ENCODE data around the gene PDE1A. TPM values are rescaled to one million over a fixed set of nuclear protein-coding genes. Genes with fewer than 3 reads are reported as not detected.

Gene PDE1A
- total and polyA plus RNA-seq, 4 donors: 1.0 to 11.8 (median 3.6) TPM

DNA sequence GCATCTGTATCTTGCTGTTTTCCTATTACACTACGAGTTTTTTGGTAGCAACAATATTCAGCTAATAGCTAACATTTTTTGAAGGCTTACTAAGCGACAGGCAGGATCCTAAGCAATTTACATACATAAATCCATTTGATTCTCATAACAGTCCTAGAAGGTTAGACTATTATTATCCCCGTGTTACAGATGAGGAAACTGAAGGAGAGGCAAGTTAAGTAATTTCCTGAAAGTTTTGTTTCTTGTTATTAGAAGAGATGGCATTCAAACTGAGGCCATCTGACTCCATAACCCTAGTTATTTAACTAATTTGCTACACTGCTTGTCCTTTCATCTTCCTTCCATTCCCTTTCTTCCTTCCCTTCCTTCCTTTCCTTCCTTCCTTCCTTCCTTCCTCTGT lies 68.2 kb downstream of the PDE1A start:
- no peak overlapping the region for H3K4me3 ChIP-seq
- DNase-seq (no peak), ATAC-seq (ENCODE audit: insufficient read depth, low FRiP score) (no peak)
- H3K9ac ChIP-seq (ENCODE audit: insufficient read depth in 1 of 2, low read length in 2 of 2): no peak overlapping the region
- no peaks in the 10 kb centered on the region for H3K27me3 ChIP-seq (ENCODE audit: control insufficient read depth in 3 of 3, insufficient read depth in 3 of 3, low read length in 2 of 3)
- TF ChIP-seq, protein P1, sequence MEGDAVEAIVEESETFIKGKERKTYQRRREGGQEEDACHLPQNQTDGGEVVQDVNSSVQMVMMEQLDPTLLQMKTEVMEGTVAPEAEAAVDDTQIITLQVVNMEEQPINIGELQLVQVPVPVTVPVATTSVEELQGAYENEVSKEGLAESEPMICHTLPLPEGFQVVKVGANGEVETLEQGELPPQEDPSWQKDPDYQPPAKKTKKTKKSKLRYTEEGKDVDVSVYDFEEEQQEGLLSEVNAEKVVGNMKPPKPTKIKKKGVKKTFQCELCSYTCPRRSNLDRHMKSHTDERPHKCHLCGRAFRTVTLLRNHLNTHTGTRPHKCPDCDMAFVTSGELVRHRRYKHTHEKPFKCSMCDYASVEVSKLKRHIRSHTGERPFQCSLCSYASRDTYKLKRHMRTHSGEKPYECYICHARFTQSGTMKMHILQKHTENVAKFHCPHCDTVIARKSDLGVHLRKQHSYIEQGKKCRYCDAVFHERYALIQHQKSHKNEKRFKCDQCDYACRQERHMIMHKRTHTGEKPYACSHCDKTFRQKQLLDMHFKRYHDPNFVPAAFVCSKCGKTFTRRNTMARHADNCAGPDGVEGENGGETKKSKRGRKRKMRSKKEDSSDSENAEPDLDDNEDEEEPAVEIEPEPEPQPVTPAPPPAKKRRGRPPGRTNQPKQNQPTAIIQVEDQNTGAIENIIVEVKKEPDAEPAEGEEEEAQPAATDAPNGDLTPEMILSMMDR (IDR thresholded peaks at IDR 0.05; ENCODE audit: control extremely low read depth, extremely low read depth): no peak
- no peaks in the 10 kb centered on the region for H3K9me3 ChIP-seq (ENCODE audit: control insufficient read depth in 4 of 4, insufficient read depth in 3 of 4, low read length in 3 of 4)
- 77 to 78% methylated on average over 3 of the region's 3 CpGs for WGBS, 2 donors
- H3K36me3 ChIP-seq (ENCODE audit: control insufficient read depth in 4 of 4, insufficient read depth in 4 of 4, low read length in 4 of 4): no peaks in the 10 kb centered on the region
- H3K4me1 ChIP-seq (ENCODE audit: control insufficient read depth in 5 of 5, insufficient read depth in 5 of 5, low read length in 5 of 5): peaks cover 0 to 15% (median 0%) of the 10 kb centered on the region in 5 donors
- H3K27ac ChIP-seq (ENCODE audit: low read depth in 1 of 2, low read length in 1 of 2): no peak overlapping the region

DNA sequence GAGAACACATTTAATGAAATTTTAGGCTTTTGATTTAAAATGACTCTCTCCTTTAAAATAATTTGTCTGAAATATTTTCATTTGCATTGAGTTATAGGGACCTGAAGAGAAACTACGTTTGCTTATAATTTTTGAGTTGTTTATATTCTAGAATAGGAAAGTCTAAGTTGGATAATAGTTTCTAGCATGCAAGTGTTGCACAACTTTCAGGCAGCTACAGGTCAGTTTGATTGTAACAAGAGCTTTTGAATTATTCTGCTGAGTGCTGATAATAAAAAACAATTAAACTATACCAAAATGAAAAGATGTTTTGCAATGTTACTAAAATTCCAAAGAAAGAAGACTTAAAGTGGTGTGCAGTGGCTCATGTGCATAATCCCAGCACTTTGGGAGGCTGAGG lies 71.0 kb downstream of the PDE1A start:
- Histone ChIP-seq H3K4me3 (no peak overlapping the region), H3K4me1 (ENCODE audit: control insufficient read depth in 5 of 5, insufficient read depth in 5 of 5, low read length in 5 of 5) (peaks cover 0 to 15% (median 0%) of the 10 kb centered on the region in 5 donors), H3K9me3 (ENCODE audit: control insufficient read depth in 4 of 4, insufficient read depth in 3 of 4, low read length in 3 of 4) (peaks cover 0 to 2% (median 0%) of the 10 kb centered on the region in 4 donors), H3K27me3 (ENCODE audit: control insufficient read depth in 3 of 3, insufficient read depth in 3 of 3, low read length in 2 of 3) (peaks cover 0 to 4% (median 0%) of the 10 kb centered on the region in 3 donors), H3K9ac (ENCODE audit: insufficient read depth in 1 of 2, low read length in 2 of 2) (no peak overlapping the region), H3K36me3 (ENCODE audit: control insufficient read depth in 4 of 4, insufficient read depth in 4 of 4, low read length in 4 of 4) (no peaks in the 10 kb centered on the region), H3K27ac (ENCODE audit: low read depth in 1 of 2, low read length in 1 of 2) (no peak overlapping the region)
- DNase-seq: no peak
- TF ChIP-seq, protein P1 (IDR thresholded peaks at IDR 0.05; ENCODE audit: control extremely low read depth, extremely low read depth): no peak
- 46 to 71% methylated on average over 1 of the region's 1 CpG for WGBS, 2 donors
- ATAC-seq (ENCODE audit: insufficient read depth, low FRiP score): no peak

DNA sequence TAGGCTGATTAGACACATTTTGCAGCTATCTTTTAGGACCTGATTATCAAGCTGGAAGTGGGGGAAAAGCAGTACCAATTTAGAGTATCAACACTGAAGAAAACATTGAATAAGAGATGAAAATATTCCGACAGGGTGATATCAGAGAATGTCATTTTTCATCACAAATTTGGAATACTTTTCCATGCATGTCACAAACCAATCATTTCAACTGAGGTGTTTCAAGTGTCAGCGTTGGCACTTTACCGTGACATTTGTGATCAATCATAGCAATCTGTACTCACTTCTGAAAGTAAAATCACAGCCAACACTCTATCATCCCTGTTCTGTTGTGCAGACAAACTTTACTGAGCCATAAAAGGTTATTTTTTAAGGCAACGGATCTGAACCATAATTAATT lies 75.4 kb downstream of the PDE1A start:
- TF ChIP-seq, protein P1 (IDR thresholded peaks at IDR 0.05; ENCODE audit: control extremely low read depth, extremely low read depth): no peak
- no peak overlapping the region for H3K27ac ChIP-seq (ENCODE audit: low read depth in 1 of 2, low read length in 1 of 2)
- peaks cover 0 to 4% (median 0%) of the 10 kb centered on the region in 3 donors for H3K27me3 ChIP-seq (ENCODE audit: control insufficient read depth in 3 of 3, insufficient read depth in 3 of 3, low read length in 2 of 3)
- WGBS, 2 donors: 93 to 94% methylated on average over 4 of the region's 4 CpGs
- H3K36me3 ChIP-seq (ENCODE audit: control insufficient read depth in 4 of 4, insufficient read depth in 4 of 4, low read length in 4 of 4): no peaks in the 10 kb centered on the region
- H3K4me1 ChIP-seq (ENCODE audit: control insufficient read depth in 5 of 5, insufficient read depth in 5 of 5, low read length in 5 of 5): no peaks in the 10 kb centered on the region
- H3K9me3 ChIP-seq (ENCODE audit: control insufficient read depth in 4 of 4, insufficient read depth in 3 of 4, low read length in 3 of 4): peaks cover 0 to 2% (median 0%) of the 10 kb centered on the region in 4 donors
- DNase-seq (no peak), ATAC-seq (ENCODE audit: insufficient read depth, low FRiP score) (no peak)
- no peak overlapping the region for H3K4me3 ChIP-seq
- no peak overlapping the region for H3K9ac ChIP-seq (ENCODE audit: insufficient read depth in 1 of 2, low read length in 2 of 2)

DNA sequence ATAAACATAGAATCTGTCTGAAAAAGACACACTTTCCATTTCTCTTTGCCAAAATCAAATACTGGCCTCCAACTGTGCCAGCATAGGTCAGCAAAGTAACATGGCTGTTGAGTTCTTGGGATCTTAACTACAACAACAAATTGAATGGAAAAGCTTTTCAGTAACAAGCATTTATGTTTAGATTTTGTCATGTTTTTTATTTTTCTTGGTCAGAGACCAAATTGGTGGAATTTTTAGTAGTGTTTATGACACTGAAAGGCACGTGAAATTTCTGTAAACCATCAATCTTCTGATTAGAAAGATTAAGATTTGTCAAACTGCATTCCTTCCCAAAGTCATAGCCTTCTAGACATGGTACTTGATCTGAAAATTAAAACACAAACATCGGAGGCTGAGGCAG lies 77.6 kb downstream of the PDE1A start:
- Histone ChIP-seq H3K4me3 (no peak overlapping the region), H3K9me3 (ENCODE audit: control insufficient read depth in 4 of 4, insufficient read depth in 3 of 4, low read length in 3 of 4) (peaks cover 0 to 2% (median 0%) of the 10 kb centered on the region in 4 donors), H3K36me3 (ENCODE audit: control insufficient read depth in 4 of 4, insufficient read depth in 4 of 4, low read length in 4 of 4) (no peaks in the 10 kb centered on the region), H3K9ac (ENCODE audit: insufficient read depth in 1 of 2, low read length in 2 of 2) (no peak overlapping the region), H3K27me3 (ENCODE audit: control insufficient read depth in 3 of 3, insufficient read depth in 3 of 3, low read length in 2 of 3) (peaks cover 0 to 4% (median 0%) of the 10 kb centered on the region in 3 donors), H3K27ac (ENCODE audit: low read depth in 1 of 2, low read length in 1 of 2) (no peak overlapping the region), H3K4me1 (ENCODE audit: control insufficient read depth in 5 of 5, insufficient read depth in 5 of 5, low read length in 5 of 5) (no peaks in the 10 kb centered on the region)
- WGBS, 2 donors: 75 to 82% methylated on average over 2 of the region's 2 CpGs
- TF ChIP-seq, protein P1 (IDR thresholded peaks at IDR 0.05; ENCODE audit: control extremely low read depth, extremely low read depth): no peak
- ATAC-seq (ENCODE audit: insufficient read depth, low FRiP score) (no peak), DNase-seq (no peak)

All from lung (tissue), 12 donors.